Spleen (tissue), 11 donors: Measurements from ENCODE around the gene MUCL3. TPM values are rescaled to one million over a fixed set of nuclear protein-coding genes. Genes with fewer than 3 reads are reported as not detected.

Experiments used
- DNase-seq: peaks from one replicate; pipeline ENCODE4 v3.0.0-alpha.2; 2020
- H3K27ac ChIP-seq, 8 donors: fragments of 200-600 bp; sonication (generic) in 7 of 8; 1 replicate in 4 of 8; 2 replicates in 4 of 8; pipeline versions ENCODE4 v1.5.0 to v1.8.0; 2016 to 2021; ENCODE audit warnings: inconsistent platforms in 4 of 8, mild to moderate bottlenecking in 4 of 8, moderate library complexity in 1 of 8
- H3K27me3 ChIP-seq, 7 donors: fragments of 200-600 bp; sonication (generic) in 6 of 7; replicated peaks in 1 of 7; 1 replicate in 4 of 7; 2 replicates in 3 of 7; pipeline versions ENCODE4 v1.5.0 to v1.8.0; 2016 to 2021; ENCODE audit warnings: inconsistent platforms in 3 of 7, mild to moderate bottlenecking in 1 of 7
- H3K36me3 ChIP-seq, 6 donors: fragments of 200-600 bp; sonication (generic) in 5 of 6; 1 replicate in 4 of 6; 2 replicates in 2 of 6; pipeline versions ENCODE4 v1.5.0 to v1.8.0; 2016 to 2021; ENCODE audit warnings: inconsistent platforms in 2 of 6
- H3K4me1 ChIP-seq, 6 donors: fragments of 200-600 bp; sonication (generic) in 5 of 6; 1 replicate in 3 of 6; 2 replicates in 3 of 6; pipeline versions ENCODE4 v1.5.0 to v1.8.0; 2016 to 2021; ENCODE audit warnings: inconsistent platforms in 3 of 6
- H3K4me3 ChIP-seq, 8 donors: fragments of 200-600 bp; sonication (generic) in 7 of 8; 1 replicate in 4 of 8; 2 replicates in 4 of 8; pipeline versions ENCODE4 v1.5.0 to v1.8.0; 2016 to 2021; ENCODE audit warnings: inconsistent platforms in 4 of 8, mild to moderate bottlenecking in 4 of 8, moderate library complexity in 2 of 8
- H3K9me3 ChIP-seq, 8 donors: fragments of 200-600 bp; sonication (generic) in 7 of 8; 1 replicate in 4 of 8; 2 replicates in 4 of 8; pipeline versions ENCODE4 v1.5.0 to v1.8.0; 2016 to 2021; ENCODE audit warnings: inconsistent platforms in 4 of 8
- POLR2A ChIP-seq, 3 donors: fragments of 450-650 bp; IDR thresholded peaks; one replicate each; pipeline ENCODE4 v1.5.1; 2017; ENCODE audit warnings: antibody characterized with exemption in 3 of 3, mild to moderate bottlenecking in 1 of 3
- POLR2AphosphoS5 ChIP-seq, 3 donors: sonication (generic); formaldehyde crosslinking; IDR thresholded peaks; one replicate each; pipeline ENCODE4 v1.5.1; 2017; ENCODE audit warnings: antibody characterized with exemption in 3 of 3
- WGBS, 5 donors: extraction: QIAGEN DNeasy Blood & Tissue Kit in 3 of 5; methylation state at CpG; one replicate each; pipeline versions ENCODE4 v1.1.5 to v1.1.7; 2013 to 2018; 5-methylcytosine and 5-hydroxymethylcytosine counted together
- intact Hi-C: fragments of 100-400 bp; cut with DNase I; formaldehyde crosslinking; loops from one replicate; pipeline ENCODE4 v1.15.0; 2023; ENCODE audit warnings: low total_unique reads
- polyA plus RNA-seq, 3 donors: library from polyadenylated mRNA; stranded (reverse); fragments of 200-250 nt; gene quantifications; one replicate each; pipeline ENCODE4 v1.2.1, GENCODE V29; 2013
- small RNA-seq, 4 donors: library from RNA; depleted of rRNA; stranded (forward); fragments of <200 nt; gene quantifications; one replicate each; pipeline ENCODE3, GENCODE V24; 2016
- total RNA-seq, 7 donors: library from RNA; depleted of rRNA in 3 of 7; stranded (reverse); fragments of >200 nt in 3 of 7; fragmentation: NEBNext Ultra II Directional in 4 of 7; extraction: Animal tissue kit (Norgen Biotek cat#: 25700) in 4 of 7; gene quantifications; one replicate each; pipeline versions ENCODE4 v1.1.0 to v1.2.1, GENCODE V29; 2016 to 2021
- TF ChIP-seq, protein P1 (sequence below), 11 experiments: fragments of 200-600 bp in 7 of 11; fragments of 450-650 bp in 4 of 11; sonication (generic) in 4 of 11; IDR thresholded peaks in 8 of 11; conservative IDR thresholded peaks in 3 of 11; 1 replicate in 7 of 11; 2 replicates in 4 of 11; pipeline versions ENCODE4 v1.4.0 to v1.8.0; 2016 to 2021; ENCODE audit warnings: antibody characterized with exemption in 11 of 11, inconsistent platforms in 4 of 11, mild to moderate bottlenecking in 1 of 11
- donor health status: healthy with polysubstance abuse.
- donor health status: DM: no; HTN: no; CAD: no; lungs with moderate emphysema.
- donor health status: DM: no; HTN: no; CAD: no.
- donor health status: Bipolar disorder and iron deficiency.
- donor health status: healthy.
- donor health status: DM: no; HTN: no; CAD: no.
- donor health status: DM: yes; HTN: yes; CAD: no.

MUCL3 gene
- total and polyA plus RNA-seq, 10 donors, result 0.03 TPM; not detected in 9

GRCh38 chr6:31001281-31001888 is 60.6 kb downstream of the MUCL3 start:
- TF ChIP-seq POLR2A (IDR thresholded peaks at IDR 0.05) (no peak), POLR2AphosphoS5 (IDR thresholded peaks at IDR 0.05) (no peak)
- TF ChIP-seq, protein P1, sequence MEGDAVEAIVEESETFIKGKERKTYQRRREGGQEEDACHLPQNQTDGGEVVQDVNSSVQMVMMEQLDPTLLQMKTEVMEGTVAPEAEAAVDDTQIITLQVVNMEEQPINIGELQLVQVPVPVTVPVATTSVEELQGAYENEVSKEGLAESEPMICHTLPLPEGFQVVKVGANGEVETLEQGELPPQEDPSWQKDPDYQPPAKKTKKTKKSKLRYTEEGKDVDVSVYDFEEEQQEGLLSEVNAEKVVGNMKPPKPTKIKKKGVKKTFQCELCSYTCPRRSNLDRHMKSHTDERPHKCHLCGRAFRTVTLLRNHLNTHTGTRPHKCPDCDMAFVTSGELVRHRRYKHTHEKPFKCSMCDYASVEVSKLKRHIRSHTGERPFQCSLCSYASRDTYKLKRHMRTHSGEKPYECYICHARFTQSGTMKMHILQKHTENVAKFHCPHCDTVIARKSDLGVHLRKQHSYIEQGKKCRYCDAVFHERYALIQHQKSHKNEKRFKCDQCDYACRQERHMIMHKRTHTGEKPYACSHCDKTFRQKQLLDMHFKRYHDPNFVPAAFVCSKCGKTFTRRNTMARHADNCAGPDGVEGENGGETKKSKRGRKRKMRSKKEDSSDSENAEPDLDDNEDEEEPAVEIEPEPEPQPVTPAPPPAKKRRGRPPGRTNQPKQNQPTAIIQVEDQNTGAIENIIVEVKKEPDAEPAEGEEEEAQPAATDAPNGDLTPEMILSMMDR (IDR thresholded peaks at IDR 0.05 in 8 of 11, conservative IDR thresholded peaks at IDR 0.05 in 3 of 11), result no peak
- H3K9me3 ChIP-seq, result no peaks in the 10 kb centered on the region
- intact Hi-C loops, result no loop called here

GRCh38 chr6:31002471-31002870 is 61.7 kb downstream of the MUCL3 start:
- no peak for DNase-seq
- Histone ChIP-seq H3K27ac (no peak overlapping the region), H3K36me3 (no peaks in the 10 kb centered on the region), H3K4me3 (no peak overlapping the region), H3K4me1 (peaks cover 0 to 5% (median 0%) of the 10 kb centered on the region in 6 donors), H3K9me3 (no peaks in the 10 kb centered on the region), H3K27me3 (peaks cover 0 to 7% (median 0%) of the 10 kb centered on the region in 7 donors)
- intact Hi-C loops, result no loop called here
- no peak for TF ChIP-seq POLR2AphosphoS5 (IDR thresholded peaks at IDR 0.05)
- no peak for TF ChIP-seq POLR2A (IDR thresholded peaks at IDR 0.05)
- TF ChIP-seq, protein P1 (IDR thresholded peaks at IDR 0.05 in 8 of 11, conservative IDR thresholded peaks at IDR 0.05 in 3 of 11), result no peak
- WGBS, 5 donors, result 61 to 83% (median 76%) methylated on average over 2 of the region's 2 CpGs

More at GRCh38 chr6:31001281-31001888, 60.6 kb downstream of the MUCL3 start:
- Histone ChIP-seq H3K4me1 (peaks cover 0 to 5% (median 0%) of the 10 kb centered on the region in 6 donors), H3K27me3 (peaks cover 0 to 7% (median 0%) of the 10 kb centered on the region in 7 donors), H3K27ac (no peak overlapping the region), H3K4me3 (no peak overlapping the region), H3K36me3 (no peaks in the 10 kb centered on the region)
- no peak for DNase-seq
- WGBS, 5 donors, result 61 to 77% (median 67%) methylated on average over 13 of the region's 13 CpGs

Small RNA genes lying within 50 kb of the gene (small RNA-seq; reads per million reads assigned to genes)
- gene RF00019, result 0 reads per million in 4 donors

Other genes starting within 250 kb of the MUCL3 start
- 10 to 100 TPM in 6 of 7 donors, 1 to 10 TPM in 1; 9.8 to 13.8 (median 11.0) TPM for gene NRM, start 250.0 kb upstream of the MUCL3 start, total RNA-seq
- gene NRM, start 250.0 kb upstream of the MUCL3 start, polyA plus RNA-seq, result 10 to 100 TPM; 14.1 to 19.6 (median 17.7) TPM
- gene MDC1, start 223.7 kb upstream of the MUCL3 start, total RNA-seq, result 10 to 100 TPM; 20.8 to 47.7 (median 39.0) TPM
- 10 to 100 TPM in 2 of 3 donors, 1 to 10 TPM in 1; 7.8 to 18.2 (median 16.5) TPM for gene MDC1, start 223.7 kb upstream of the MUCL3 start, polyA plus RNA-seq
- gene TUBB, start 220.6 kb upstream of the MUCL3 start, total RNA-seq, result 100 to 1,000 TPM; 189 to 344 (median 272) TPM
- 100 to 1,000 TPM; 109 to 203 (median 182) TPM for gene TUBB, start 220.6 kb upstream of the MUCL3 start, polyA plus RNA-seq
- gene FLOT1, start 198.3 kb upstream of the MUCL3 start, total RNA-seq, result 100 to 1,000 TPM; 125 to 205 (median 170) TPM
- 100 to 1,000 TPM; 116 to 178 (median 116) TPM for gene FLOT1, start 198.3 kb upstream of the MUCL3 start, polyA plus RNA-seq
- 10 to 100 TPM; 29.8 to 62.2 (median 41.7) TPM for gene IER3, start 196.4 kb upstream of the MUCL3 start, total RNA-seq
- gene IER3, start 196.4 kb upstream of the MUCL3 start, polyA plus RNA-seq, result 10 to 100 TPM; 19.8 to 29.4 (median 25.7) TPM
- 10 to 100 TPM; 13.0 to 37.1 (median 23.8) TPM for gene DDR1, start 56.5 kb upstream of the MUCL3 start, total RNA-seq
- 10 to 100 TPM in 1 of 3 donors, 1 to 10 TPM in 2; 5.0 to 10.1 (median 8.0) TPM for gene DDR1, start 56.5 kb upstream of the MUCL3 start, polyA plus RNA-seq
- gene GTF2H4, start 32.8 kb upstream of the MUCL3 start, total RNA-seq, result 10 to 100 TPM; 20.6 to 49.7 (median 28.3) TPM
- gene GTF2H4, start 32.8 kb upstream of the MUCL3 start, polyA plus RNA-seq, result 10 to 100 TPM; 21.9 to 40.0 (median 33.8) TPM
- 10 to 100 TPM; 16.4 to 30.7 (median 28.1) TPM for gene VARS2, start 26.7 kb upstream of the MUCL3 start, total RNA-seq
- 10 to 100 TPM; 15.5 to 38.2 (median 36.3) TPM for gene VARS2, start 26.7 kb upstream of the MUCL3 start, polyA plus RNA-seq
- under 1 TPM in 1 of 7 donors, not detected in 6; 0.47 TPM for gene SFTA2, start 8.8 kb upstream of the MUCL3 start, total RNA-seq
- 1 to 10 TPM in 1 of 3 donors, under 1 TPM in 1, not detected in 1; 0.08 to 2.6 TPM for gene SFTA2, start 8.8 kb upstream of the MUCL3 start, polyA plus RNA-seq
- not detected for gene MUC21, start 42.7 kb downstream of the MUCL3 start, total RNA-seq
- under 1 TPM; 0.02 to 0.64 (median 0.05) TPM for gene MUC21, start 42.7 kb downstream of the MUCL3 start, polyA plus RNA-seq
- not detected for gene MUC22, start 69.5 kb downstream of the MUCL3 start, total RNA-seq
- not detected for gene MUC22, start 69.5 kb downstream of the MUCL3 start, polyA plus RNA-seq
- not detected for gene C6orf15, start 171.6 kb downstream of the MUCL3 start, total RNA-seq
- not detected for gene C6orf15, start 171.6 kb downstream of the MUCL3 start, polyA plus RNA-seq
- gene PSORS1C1, start 173.8 kb downstream of the MUCL3 start, total RNA-seq, result 1 to 10 TPM in 2 of 7 donors, under 1 TPM in 2, not detected in 3; 0.76 to 3.4 (median 1.1) TPM
- gene PSORS1C1, start 173.8 kb downstream of the MUCL3 start, polyA plus RNA-seq, result under 1 TPM; 0.11 to 0.70 (median 0.21) TPM
- gene CDSN, start 179.5 kb downstream of the MUCL3 start, total RNA-seq, result not detected
- not detected for gene CDSN, start 179.5 kb downstream of the MUCL3 start, polyA plus RNA-seq
- gene PSORS1C2, start 198.1 kb downstream of the MUCL3 start, total RNA-seq, result not detected
- not detected for gene PSORS1C2, start 198.1 kb downstream of the MUCL3 start, polyA plus RNA-seq
- gene CCHCR1, start 216.8 kb downstream of the MUCL3 start, total RNA-seq, result 10 to 100 TPM in 6 of 7 donors, 1 to 10 TPM in 1; 7.7 to 22.5 (median 17.8) TPM
- 10 to 100 TPM; 11.1 to 15.2 (median 11.7) TPM for gene CCHCR1, start 216.8 kb downstream of the MUCL3 start, polyA plus RNA-seq
- 10 to 100 TPM in 4 of 7 donors, 1 to 10 TPM in 3; 6.6 to 12.6 (median 10.2) TPM for gene TCF19, start 217.6 kb downstream of the MUCL3 start, total RNA-seq
- 1 to 10 TPM; 6.2 to 9.8 (median 7.1) TPM for gene TCF19, start 217.6 kb downstream of the MUCL3 start, polyA plus RNA-seq
- gene POU5F1, start 229.7 kb downstream of the MUCL3 start, total RNA-seq, result 1 to 10 TPM in 5 of 7 donors, under 1 TPM in 2; 0.57 to 3.7 (median 1.3) TPM
- gene POU5F1, start 229.7 kb downstream of the MUCL3 start, polyA plus RNA-seq, result 1 to 10 TPM; 1.2 to 3.2 (median 2.7) TPM